Uterus (tissue), 2 donors: ENCODE data around the gene C2.

Source experiments
- POLR2A ChIP-seq, 2 donors: fragments of 450-650 bp; IDR thresholded peaks; one replicate each; pipeline ENCODE4 v1.6.1; 2016; ENCODE audit warnings: antibody characterized with exemption in 2 of 2, mild to moderate bottlenecking in 1 of 2, moderate library complexity in 1 of 2
- TF ChIP-seq, protein P1 (sequence below), 4 experiments: fragments of 200-600 bp in 2 of 4; fragments of 450-650 bp in 2 of 4; sonication (generic) in 2 of 4; IDR thresholded peaks; one replicate each; pipeline ENCODE4 v1.5.1; 2016 to 2019; ENCODE audit warnings: antibody characterized with exemption in 4 of 4, mild to moderate bottlenecking in 2 of 4, moderate library complexity in 1 of 4

GRCh38 chr6:31888276-31889258 is 39.0 kb upstream of the C2 start:
- TF ChIP-seq, protein P1, sequence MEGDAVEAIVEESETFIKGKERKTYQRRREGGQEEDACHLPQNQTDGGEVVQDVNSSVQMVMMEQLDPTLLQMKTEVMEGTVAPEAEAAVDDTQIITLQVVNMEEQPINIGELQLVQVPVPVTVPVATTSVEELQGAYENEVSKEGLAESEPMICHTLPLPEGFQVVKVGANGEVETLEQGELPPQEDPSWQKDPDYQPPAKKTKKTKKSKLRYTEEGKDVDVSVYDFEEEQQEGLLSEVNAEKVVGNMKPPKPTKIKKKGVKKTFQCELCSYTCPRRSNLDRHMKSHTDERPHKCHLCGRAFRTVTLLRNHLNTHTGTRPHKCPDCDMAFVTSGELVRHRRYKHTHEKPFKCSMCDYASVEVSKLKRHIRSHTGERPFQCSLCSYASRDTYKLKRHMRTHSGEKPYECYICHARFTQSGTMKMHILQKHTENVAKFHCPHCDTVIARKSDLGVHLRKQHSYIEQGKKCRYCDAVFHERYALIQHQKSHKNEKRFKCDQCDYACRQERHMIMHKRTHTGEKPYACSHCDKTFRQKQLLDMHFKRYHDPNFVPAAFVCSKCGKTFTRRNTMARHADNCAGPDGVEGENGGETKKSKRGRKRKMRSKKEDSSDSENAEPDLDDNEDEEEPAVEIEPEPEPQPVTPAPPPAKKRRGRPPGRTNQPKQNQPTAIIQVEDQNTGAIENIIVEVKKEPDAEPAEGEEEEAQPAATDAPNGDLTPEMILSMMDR (IDR thresholded peaks at IDR 0.05) = peak in 3 of 4 experiments; percentile 16 to 73 (median 48)
- no peak for TF ChIP-seq POLR2A (IDR thresholded peaks at IDR 0.05)
